PC-3 (cell line): Measurements from ENCODE around the gene XKR8. TPM values are rescaled to one million over a fixed set of nuclear protein-coding genes. Genes with fewer than 3 reads are reported as not detected.

Experiments used
- ATAC-seq: fragments of 200-7000 bp; cut with Tn5 transposase; 2 replicates; pipeline ENCODE4 v1.9.1; 2020; ENCODE audit warnings: mild to moderate bottlenecking, moderate library complexity
- BruUV-seq: library from RNA; stranded (reverse); fragments of 400-500 nt; replicated peaks from 2 replicates; lab custom pipeline; 2021; lab: Mats Ljungman, UMichigan
- CTCF ChIA-PET: fragments of 300-600 bp; sonication (Branson Sonifier 250); formaldehyde crosslinking; loops from one replicate; lab custom pipeline; 2022; ENCODE audit warnings: antibody characterized with exemption; lab: Charles Lee
- POLR2A ChIA-PET: fragments of 300-600 bp; sonication (Branson Sonifier 250); formaldehyde crosslinking; loops from one replicate; lab custom pipeline; 2022; ENCODE audit warnings: antibody characterized with exemption; ENCODE audit not compliant: unreplicated experiment; lab: Charles Lee
- DNase-seq: peaks from one replicate; pipeline ENCODE4 v3.0.0-alpha.2; 2015
- H2AFZ ChIP-seq: fragments of 300-600 bp; sonication (generic); 2 replicates; pipeline ENCODE4 v1.6.0; 2016; ENCODE audit warnings: antibody characterized with exemption, low read length
- H3F3A ChIP-seq: fragments of 300-600 bp; sonication (generic); one replicate; pipeline ENCODE4 v1.6.0; 2017; ENCODE audit warnings: antibody characterized with exemption, low read length, control low read depth, mild to moderate bottlenecking; ENCODE audit not compliant: unreplicated experiment
- H3K27ac ChIP-seq: fragments of 300-600 bp; sonication (generic); 2 replicates; pipeline ENCODE4 v1.5.1; 2016; ENCODE audit warnings: mild to moderate bottlenecking, low read length
- H3K27me3 ChIP-seq: fragments of 300-600 bp; sonication (generic); 2 replicates; pipeline ENCODE4 v1.6.1; 2016; ENCODE audit warnings: low read length, mixed read lengths
- H3K36me3 ChIP-seq: fragments of 300-600 bp; sonication (generic); 2 replicates; pipeline ENCODE4 v1.6.1; 2016; ENCODE audit warnings: low read depth, mixed run types, low read length, mixed read lengths
- H3K4me1 ChIP-seq: fragments of 300-600 bp; sonication (generic); 2 replicates; pipeline ENCODE4 v1.5.1; 2016; ENCODE audit warnings: low read length; ENCODE audit not compliant: insufficient read depth
- H3K4me2 ChIP-seq: fragments of 300-600 bp; sonication (generic); 2 replicates; pipeline ENCODE4 v1.6.0; 2016; ENCODE audit warnings: low read length
- H3K4me3 ChIP-seq: fragments of 300-600 bp; sonication (generic); 2 replicates; pipeline ENCODE4 v1.5.1; 2016; ENCODE audit warnings: mild to moderate bottlenecking, low read length, mixed read lengths
- H3K79me2 ChIP-seq: fragments of 300-600 bp; sonication (generic); 2 replicates; pipeline ENCODE4 v1.6.1; 2017; ENCODE audit warnings: low read length, mixed read lengths
- H3K9ac ChIP-seq: fragments of 300-600 bp; sonication (generic); 2 replicates; pipeline ENCODE4 v1.6.0; 2016; ENCODE audit warnings: mild to moderate bottlenecking, low read length
- H3K9me2 ChIP-seq: fragments of 300-600 bp; sonication (generic); replicated peaks from 2 replicates; pipeline ENCODE4 v1.6.1; 2016; ENCODE audit warnings: mixed run types, low read length, mixed read lengths
- H3K9me3 ChIP-seq: fragments of 300-600 bp; sonication (generic); 2 replicates; pipeline ENCODE4 v1.6.1; 2016; ENCODE audit warnings: low read length, mixed read lengths
- H4K20me1 ChIP-seq: fragments of 300-600 bp; sonication (generic); 2 replicates; pipeline ENCODE4 v1.6.1; 2016; ENCODE audit warnings: low read length, mixed read lengths
- EZH2 ChIP-seq: fragments of 300-600 bp; sonication (generic); IDR thresholded peaks from one replicate; pipeline ENCODE4 v1.6.1; 2017; ENCODE audit warnings: antibody characterized with exemption, mild to moderate bottlenecking, low read length; ENCODE audit not compliant: unreplicated experiment
- EZH2phosphoT487 ChIP-seq: fragments of 300-600 bp; sonication (generic); IDR thresholded peaks from 2 replicates; pipeline ENCODE4 v1.6.1; 2018; ENCODE audit warnings: mild to moderate bottlenecking, antibody characterized with exemption, low read length, borderline replicate concordance
- intact Hi-C: fragments of 100-400 bp; cut with micrococcal nuclease; formaldehyde crosslinking; loops from 2 replicates; pipeline ENCODE4 v1.9.0; 2023
- total RNA-seq: library from RNA; depleted of rRNA; stranded (reverse); fragments of >200 nt; gene quantifications from 2 replicates; pipeline ENCODE4 v1.2.3, GENCODE V29; 2014
- TF ChIP-seq, protein P1 (sequence below): fragments of 300-600 bp; sonication (generic); conservative IDR thresholded peaks from 2 replicates; pipeline ENCODE4 v1.5.1; 2017; ENCODE audit warnings: antibody characterized with exemption, low read depth, mild to moderate bottlenecking, low read length

Gene XKR8
- total RNA-seq, 1 experiment from 2014 or later, result 6.9 TPM

DNA sequence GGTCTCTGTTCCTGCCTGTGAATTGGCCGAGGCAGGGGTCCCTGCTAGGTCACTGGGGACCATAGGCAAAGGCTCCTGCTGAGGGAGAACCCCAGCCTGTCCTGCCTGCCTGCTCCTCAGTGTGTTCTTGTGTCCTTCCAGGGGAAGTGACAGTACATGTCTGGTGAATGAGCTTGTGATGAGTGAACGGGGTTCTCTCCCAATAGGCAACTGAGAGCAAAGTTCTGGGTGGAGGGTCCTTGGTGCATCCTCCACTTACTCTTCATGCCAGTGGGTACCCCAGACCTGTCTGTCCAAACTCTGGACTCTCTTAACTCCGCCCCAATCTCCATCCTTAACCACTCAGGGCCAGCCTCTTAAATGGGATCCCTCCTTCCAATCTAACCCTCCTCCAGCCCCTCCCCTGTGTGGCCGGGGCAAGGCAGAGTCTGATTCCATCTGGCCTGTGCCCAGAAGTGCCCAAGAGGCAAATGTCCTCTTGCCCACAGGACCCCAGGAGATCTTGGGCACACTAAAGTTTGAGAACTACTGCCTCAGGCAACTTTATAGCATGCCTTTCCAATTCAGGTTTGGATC lies 2.0 kb downstream of the XKR8 start:
- ATAC-seq (no peak), DNase-seq (peak; percentile 18)
- Histone ChIP-seq H4K20me1 (no peaks in the 10 kb centered on the region), H3K9ac (no peak overlapping the region), H2AFZ (no peak overlapping the region), H3K4me3 (peak overlapping the region; percentile 74; the same call in 1 of the 2 replicates), H3K27me3 (no peaks in the 10 kb centered on the region), H3K79me2 (peaks cover 37% of the 10 kb centered on the region), H3K4me2 (peak overlapping the region; percentile 93), H3K9me2 (no peaks in the 10 kb centered on the region), H3K4me1 (peaks cover 31% of the 10 kb centered on the region), H3K27ac (no peak overlapping the region), H3K36me3 (peaks cover 3% of the 10 kb centered on the region; the same call in 1 of the 2 replicates), H3F3A (no peaks in the 10 kb centered on the region), H3K9me3 (no peaks in the 10 kb centered on the region)
- TF ChIP-seq EZH2phosphoT487 (no peak), EZH2 (no peak)
- TF ChIP-seq, protein P1, sequence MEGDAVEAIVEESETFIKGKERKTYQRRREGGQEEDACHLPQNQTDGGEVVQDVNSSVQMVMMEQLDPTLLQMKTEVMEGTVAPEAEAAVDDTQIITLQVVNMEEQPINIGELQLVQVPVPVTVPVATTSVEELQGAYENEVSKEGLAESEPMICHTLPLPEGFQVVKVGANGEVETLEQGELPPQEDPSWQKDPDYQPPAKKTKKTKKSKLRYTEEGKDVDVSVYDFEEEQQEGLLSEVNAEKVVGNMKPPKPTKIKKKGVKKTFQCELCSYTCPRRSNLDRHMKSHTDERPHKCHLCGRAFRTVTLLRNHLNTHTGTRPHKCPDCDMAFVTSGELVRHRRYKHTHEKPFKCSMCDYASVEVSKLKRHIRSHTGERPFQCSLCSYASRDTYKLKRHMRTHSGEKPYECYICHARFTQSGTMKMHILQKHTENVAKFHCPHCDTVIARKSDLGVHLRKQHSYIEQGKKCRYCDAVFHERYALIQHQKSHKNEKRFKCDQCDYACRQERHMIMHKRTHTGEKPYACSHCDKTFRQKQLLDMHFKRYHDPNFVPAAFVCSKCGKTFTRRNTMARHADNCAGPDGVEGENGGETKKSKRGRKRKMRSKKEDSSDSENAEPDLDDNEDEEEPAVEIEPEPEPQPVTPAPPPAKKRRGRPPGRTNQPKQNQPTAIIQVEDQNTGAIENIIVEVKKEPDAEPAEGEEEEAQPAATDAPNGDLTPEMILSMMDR, result no peak
- ChIA-PET CTCF (interaction anchor here (0.6 to 0.7 kb wide), 2 partner anchors 150 to 163 kb away, joined by 3 to 6 read pairs; no protein-coding TSS in a partner anchor), POLR2A (no interaction called here)
- BruUV-seq, result no TSS peak
- intact Hi-C loops, result no loop called here

DNA sequence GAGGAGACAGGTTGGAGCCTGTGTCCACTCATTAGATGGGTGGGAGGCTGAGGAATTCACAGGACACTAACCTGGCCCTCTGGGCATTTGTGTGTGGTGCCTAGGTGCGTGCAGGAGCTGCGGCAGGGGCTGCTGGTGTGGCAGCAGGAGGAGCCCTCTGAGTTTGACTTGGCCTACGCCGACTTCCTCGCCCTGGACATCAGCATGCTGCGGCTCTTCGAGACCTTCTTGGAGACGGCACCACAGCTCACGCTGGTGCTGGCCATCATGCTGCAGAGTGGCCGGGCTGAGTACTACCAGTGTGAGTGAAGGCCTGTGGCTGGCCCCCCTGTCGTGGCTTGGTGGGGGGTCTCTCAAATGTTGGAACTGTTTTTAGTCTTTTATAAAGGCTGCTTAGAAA lies 3.6 kb downstream of the XKR8 start:
- no peak overlapping the region for H3K4me3 ChIP-seq
- H3K9ac ChIP-seq, result no peak overlapping the region
- no peak overlapping the region for H3K27ac ChIP-seq
- peaks cover 47% of the 10 kb centered on the region for H3K4me1 ChIP-seq
- POLR2A ChIA-PET, result no interaction called here
- H3K9me3 ChIP-seq, result no peaks in the 10 kb centered on the region
- H2AFZ ChIP-seq, result no peak overlapping the region
- H3K4me2 ChIP-seq, result no peak overlapping the region
- BruUV-seq, result no TSS peak
- TF ChIP-seq EZH2 (no peak), EZH2phosphoT487 (no peak)
- TF ChIP-seq, protein P1, result no peak
- intact Hi-C loops, result no loop called here
- H3K9me2 ChIP-seq, result no peaks in the 10 kb centered on the region
- DNase-seq, result no peak
- CTCF ChIA-PET, result no interaction called here
- no peaks in the 10 kb centered on the region for H3K27me3 ChIP-seq
- no peak for ATAC-seq
- H4K20me1 ChIP-seq, result no peaks in the 10 kb centered on the region
- H3F3A ChIP-seq, result peaks cover 4% of the 10 kb centered on the region
- H3K36me3 ChIP-seq, result peaks cover 3% of the 10 kb centered on the region; the same call in 1 of the 2 replicates
- peaks cover 37% of the 10 kb centered on the region for H3K79me2 ChIP-seq

DNA sequence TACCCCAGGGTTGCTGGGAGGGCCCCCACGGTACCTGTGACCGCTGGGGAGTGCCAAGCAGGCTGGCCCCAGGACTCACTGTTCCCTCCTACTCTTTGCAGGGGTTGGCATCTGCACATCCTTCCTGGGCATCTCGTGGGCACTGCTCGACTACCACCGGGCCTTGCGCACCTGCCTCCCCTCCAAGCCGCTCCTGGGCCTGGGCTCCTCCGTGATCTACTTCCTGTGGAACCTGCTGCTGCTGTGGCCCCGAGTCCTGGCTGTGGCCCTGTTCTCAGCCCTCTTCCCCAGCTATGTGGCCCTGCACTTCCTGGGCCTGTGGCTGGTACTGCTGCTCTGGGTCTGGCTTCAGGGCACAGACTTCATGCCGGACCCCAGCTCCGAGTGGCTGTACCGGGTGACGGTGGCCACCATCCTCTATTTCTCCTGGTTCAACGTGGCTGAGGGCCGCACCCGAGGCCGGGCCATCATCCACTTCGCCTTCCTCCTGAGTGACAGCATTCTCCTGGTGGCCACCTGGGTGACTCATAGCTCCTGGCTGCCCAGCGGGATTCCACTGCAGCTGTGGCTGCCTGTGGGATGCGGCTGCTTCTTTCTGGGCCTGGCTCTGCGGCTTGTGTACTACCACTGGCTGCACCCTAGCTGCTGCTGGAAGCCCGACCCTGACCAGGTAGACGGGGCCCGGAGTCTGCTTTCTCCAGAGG lies 6.8 kb downstream of the XKR8 start:
- Histone ChIP-seq H3K9me3 (no peaks in the 10 kb centered on the region), H4K20me1 (no peaks in the 10 kb centered on the region), H3F3A (peaks cover 10% of the 10 kb centered on the region), H2AFZ (no peak overlapping the region), H3K27me3 (no peaks in the 10 kb centered on the region), H3K9me2 (no peaks in the 10 kb centered on the region), H3K4me1 (peaks cover 52% of the 10 kb centered on the region), H3K4me3 (no peak overlapping the region), H3K27ac (peak overlapping the region; percentile 96), H3K79me2 (peaks cover 22% of the 10 kb centered on the region), H3K9ac (peak overlapping the region; percentile 18; the same call in 1 of the 2 replicates), H3K36me3 (peaks cover 3% of the 10 kb centered on the region; the same call in 1 of the 2 replicates), H3K4me2 (peak overlapping the region; percentile 42)
- TF ChIP-seq EZH2 (no peak), EZH2phosphoT487 (no peak)
- TF ChIP-seq, protein P1, result no peak
- ATAC-seq, result peak; percentile 86
- DNase-seq, result peak; percentile 85
- POLR2A ChIA-PET, result no interaction called here
- CTCF ChIA-PET, result no interaction called here
- intact Hi-C loops, result no loop called here
- BruUV-seq, result no TSS peak
